SK-N-MC (cell line): ENCODE results near the gene PACS2.

Experiments used
- EZH2 ChIP-seq: fragments of 200-600 bp; sonication (generic); IDR thresholded peaks from one replicate; pipeline ENCODE4 v1.6.1; 2017; ENCODE audit warnings: antibody characterized with exemption
- FOXP2 ChIP-seq: optimal IDR thresholded peaks from 2 replicates; pipeline ENCODE3; 2011; ENCODE audit warnings: mild to moderate bottlenecking, moderate library complexity; ENCODE audit not compliant: insufficient read depth; ENCODE audit errors: extremely low read length, control extremely low read depth
- POLR2AphosphoS5 ChIP-seq: IDR thresholded peaks from 2 replicates; pipeline ENCODE4 v1.6.1; 2012; ENCODE audit warnings: mild to moderate bottlenecking, low read depth, low read length, borderline replicate concordance

GRCh38 chr14:105328070-105328677, 13.6 kb downstream of the PACS2 start:
- TF ChIP-seq POLR2AphosphoS5, result no peak
- no peak for TF ChIP-seq EZH2
- TF ChIP-seq FOXP2, result no peak
